IPS-18c (cell line): Measurements from ENCODE around the gene GABBR1.

Experiments
- H3K4me3 ChIP-seq: 2 replicates; pipeline ENCODE4 v1.7.0; 2013; ENCODE audit warnings: low read depth, mild to moderate bottlenecking, low read length, moderate library complexity; ENCODE audit not compliant: insufficient read depth
- H3K9me3 ChIP-seq: one replicate; pipeline ENCODE4 v1.6.1; 2013; ENCODE audit warnings: mild to moderate bottlenecking, low read length, moderate library complexity; ENCODE audit not compliant: control insufficient read depth, insufficient read depth

Gene GABBR1

GRCh38 chr6:29527126-29527525, 105.9 kb downstream of the GABBR1 start:
- no peaks in the 10 kb centered on the region for H3K9me3 ChIP-seq
- H3K4me3 ChIP-seq: no peak overlapping the region

GRCh38 chr6:29525311-29525639, 107.7 kb downstream of the GABBR1 start:
- H3K4me3 ChIP-seq: no peak overlapping the region

GRCh38 chr6:29524444-29525310, 108.3 kb downstream of the GABBR1 start:
- Histone ChIP-seq H3K9me3 (no peaks in the 10 kb centered on the region), H3K4me3 (no peak overlapping the region)

More at GRCh38 chr6:29525311-29525639, 107.7 kb downstream of the GABBR1 start:
- H3K9me3 ChIP-seq: no peaks in the 10 kb centered on the region

- H3K9me3 ChIP-seq: no peaks in the 10 kb centered on the region
Measured at GRCh38 chr6:29524044-29524443, 108.9 kb downstream of the GABBR1 start.

GRCh38 chr6:29522227-29522626, 110.8 kb downstream of the GABBR1 start:
- Histone ChIP-seq H3K4me3 (no peak overlapping the region), H3K9me3 (no peaks in the 10 kb centered on the region)

More at GRCh38 chr6:29524044-29524443, 108.9 kb downstream of the GABBR1 start:
- H3K4me3 ChIP-seq: no peak overlapping the region

- H3K9me3 ChIP-seq: no peaks in the 10 kb centered on the region
Measured at GRCh38 chr6:29521006-29521680, 111.8 kb downstream of the GABBR1 start.

GRCh38 chr6:29520232-29520631, 112.8 kb downstream of the GABBR1 start:
- Histone ChIP-seq H3K9me3 (no peaks in the 10 kb centered on the region), H3K4me3 (no peak overlapping the region)

More at GRCh38 chr6:29521006-29521680, 111.8 kb downstream of the GABBR1 start:
- H3K4me3 ChIP-seq: no peak overlapping the region

GRCh38 chr6:29519291-29520010, 113.5 kb downstream of the GABBR1 start:
- Histone ChIP-seq H3K4me3 (no peak overlapping the region), H3K9me3 (no peaks in the 10 kb centered on the region)

GRCh38 chr6:29517728-29518440, 115.1 kb downstream of the GABBR1 start:
- H3K4me3 ChIP-seq: no peak overlapping the region

GRCh38 chr6:29517245-29517644, 115.7 kb downstream of the GABBR1 start:
- Histone ChIP-seq H3K9me3 (no peaks in the 10 kb centered on the region), H3K4me3 (no peak overlapping the region)

More at GRCh38 chr6:29517728-29518440, 115.1 kb downstream of the GABBR1 start:
- H3K9me3 ChIP-seq: no peaks in the 10 kb centered on the region

GRCh38 chr6:29516108-29516507, 116.9 kb downstream of the GABBR1 start:
- H3K9me3 ChIP-seq: no peaks in the 10 kb centered on the region
- H3K4me3 ChIP-seq: no peak overlapping the region

GRCh38 chr6:29510746-29511300, 122.2 kb downstream of the GABBR1 start:
- Histone ChIP-seq H3K4me3 (no peak overlapping the region), H3K9me3 (no peaks in the 10 kb centered on the region)

- Histone ChIP-seq H3K4me3 (no peak overlapping the region), H3K9me3 (no peaks in the 10 kb centered on the region)
Measured at GRCh38 chr6:29510202-29510601, 122.8 kb downstream of the GABBR1 start.
